Stimulated activated CD8-positive, alpha-beta memory T cell treated with anti-CD3 and anti-CD28 coated beads, Interleukin-4, amount 100 ng/mL, for 1 hour (primary cell): Measurements from ENCODE around the gene ACTR6.
"Not testable (repeated sequence)": the region's sequence is repeated elsewhere in the genome, so short reads cannot be mapped to it uniquely, and the experiment has no call there.

Experiments
- DNase-seq, 2 donors: peaks; one replicate each; pipeline ENCODE4 v3.0.0-alpha.2; 2020; ENCODE audit warnings: low read depth in 2 of 2, low spot score in 1 of 2

Gene ACTR6

GRCh38 chr12:100219328-100220109, 18.9 kb downstream of the ACTR6 start:
- DNase-seq: no peak

GRCh38 chr12:100221523-100221922, 20.9 kb downstream of the ACTR6 start:
- no peak for DNase-seq

- not testable (repeated sequence) for DNase-seq
These were observed 21.6 kb downstream of the ACTR6 start for GRCh38 chr12:100222173-100222572.

GRCh38 chr12:100225491-100225890, 24.9 kb downstream of the ACTR6 start:
- DNase-seq: no peak

- no peak for DNase-seq
These were observed 28.5 kb downstream of the ACTR6 start for GRCh38 chr12:100229036-100229635.

GRCh38 chr12:100229876-100230275, 29.3 kb downstream of the ACTR6 start:
- DNase-seq: no peak

- not testable (repeated sequence) for DNase-seq
These were observed 31.3 kb downstream of the ACTR6 start for GRCh38 chr12:100231873-100232272.

GRCh38 chr12:100234166-100234565, 33.6 kb downstream of the ACTR6 start:
- no peak for DNase-seq

GRCh38 chr12:100234591-100235304, 34.1 kb downstream of the ACTR6 start:
- no peak for DNase-seq

- DNase-seq: no peak
These were observed 38.2 kb downstream of the ACTR6 start for GRCh38 chr12:100238801-100239200.

GRCh38 chr12:100239589-100239988, 39.0 kb downstream of the ACTR6 start:
- DNase-seq: no peak

GRCh38 chr12:100243137-100243536, 42.5 kb downstream of the ACTR6 start:
- no peak for DNase-seq

- no peak for DNase-seq
These were observed 47.1 kb downstream of the ACTR6 start for GRCh38 chr12:100247765-100248164.

- DNase-seq: no peak
These were observed 48.3 kb downstream of the ACTR6 start for GRCh38 chr12:100248886-100249285.

- no peak for DNase-seq
These were observed 49.3 kb downstream of the ACTR6 start for GRCh38 chr12:100249941-100250340.

- DNase-seq: no peak
These were observed 51.3 kb downstream of the ACTR6 start for GRCh38 chr12:100251917-100252316.

GRCh38 chr12:100253437-100253836, 52.8 kb downstream of the ACTR6 start:
- no peak for DNase-seq

- DNase-seq: no peak
These were observed 54.3 kb downstream of the ACTR6 start for GRCh38 chr12:100254876-100255275.

- no peak for DNase-seq
These were observed 57.5 kb downstream of the ACTR6 start for GRCh38 chr12:100258127-100258526.

- no peak for DNase-seq
These were observed 62.5 kb downstream of the ACTR6 start for GRCh38 chr12:100263131-100263530.

GRCh38 chr12:100265107-100265506, 64.5 kb downstream of the ACTR6 start:
- not testable (repeated sequence) for DNase-seq
